Sigmoid colon (tissue), 7 donors: ENCODE results near the gene LUC7L3. TPM values are rescaled to one million over a fixed set of nuclear protein-coding genes. Genes with fewer than 3 reads are reported as not detected.

Source experiments
- DNase-seq: peaks from one replicate; pipeline ENCODE4 v3.0.0-alpha.2; 2019
- H3K27ac ChIP-seq, 4 donors: fragments of 200-600 bp; sonication (generic); one replicate each; pipeline ENCODE4 v1.5.1; 2016 to 2019; ENCODE audit warnings: mild to moderate bottlenecking in 1 of 4
- H3K27me3 ChIP-seq, 3 donors: fragments of 200-600 bp; sonication (generic); one replicate each; pipeline ENCODE4 v1.5.1; 2019; ENCODE audit warnings: mild to moderate bottlenecking in 1 of 3
- H3K36me3 ChIP-seq, 4 donors: fragments of 200-600 bp; sonication (generic); one replicate each; pipeline ENCODE4 v1.5.1; 2016 to 2019
- H3K4me1 ChIP-seq, 4 donors: fragments of 200-600 bp; sonication (generic); one replicate each; pipeline ENCODE4 v1.5.1; 2017 to 2019
- H3K4me3 ChIP-seq, 4 donors: fragments of 200-600 bp; sonication (generic); one replicate each; pipeline ENCODE4 v1.5.1; 2017 to 2019; ENCODE audit warnings: mild to moderate bottlenecking in 2 of 4, moderate library complexity in 1 of 4
- H3K9me3 ChIP-seq, 4 donors: fragments of 200-600 bp in 3 of 4; sonication (generic) in 3 of 4; one replicate each; pipeline versions ENCODE4 v1.5.1 to v1.6.1; 2013 to 2019
- EP300 ChIP-seq, 4 donors: sonication (generic); formaldehyde crosslinking; IDR thresholded peaks; one replicate each; pipeline ENCODE4 v1.6.1; 2017; ENCODE audit warnings: antibody characterized with exemption in 4 of 4
- POLR2A ChIP-seq, 2 donors: fragments of 450-650 bp; IDR thresholded peaks; one replicate each; pipeline ENCODE4 v1.6.1; 2016; ENCODE audit warnings: antibody characterized with exemption in 2 of 2, mild to moderate bottlenecking in 2 of 2, moderate library complexity in 2 of 2
- POLR2AphosphoS5 ChIP-seq, 4 donors: sonication (generic); formaldehyde crosslinking; IDR thresholded peaks; one replicate each; pipeline ENCODE4 v1.6.1; 2017; ENCODE audit warnings: antibody characterized with exemption in 4 of 4
- WGBS, 2 donors: extraction: QIAGEN DNeasy Blood & Tissue Kit; methylation state at CpG; one replicate each; pipeline ENCODE4 v1.1.7; 2013; 5-methylcytosine and 5-hydroxymethylcytosine counted together
- intact Hi-C: fragments of 100-400 bp; cut with DNase I; formaldehyde crosslinking; loops from one replicate; pipeline ENCODE4 v1.15.1; 2023
- polyA plus RNA-seq, 3 donors: library from polyadenylated mRNA; stranded (reverse); fragments of 200-250 nt; gene quantifications; one replicate each; pipeline ENCODE4 v1.2.3, GENCODE V29; 2013
- total RNA-seq, 4 donors: library from RNA; depleted of rRNA; stranded (reverse); fragments of >200 nt; gene quantifications; one replicate each; pipeline ENCODE4 v1.1.0, GENCODE V29; 2016
- TF ChIP-seq, protein P1 (sequence below), 4 experiments: fragments of 450-650 bp in 3 of 4; fragments of 200-600 bp in 1 of 4; IDR thresholded peaks; one replicate each; pipeline ENCODE4 v1.5.1; 2016 to 2019; ENCODE audit warnings: antibody characterized with exemption in 4 of 4, mild to moderate bottlenecking in 3 of 4, moderate library complexity in 2 of 4
- donor health status: healthy with polysubstance abuse.
- donor health status: Bipolar disorder and iron deficiency.
- donor health status: healthy.

The LUC7L3 gene
- total and polyA plus RNA-seq, 7 donors = 43.2 to 188 (median 71.4) TPM

DNA sequence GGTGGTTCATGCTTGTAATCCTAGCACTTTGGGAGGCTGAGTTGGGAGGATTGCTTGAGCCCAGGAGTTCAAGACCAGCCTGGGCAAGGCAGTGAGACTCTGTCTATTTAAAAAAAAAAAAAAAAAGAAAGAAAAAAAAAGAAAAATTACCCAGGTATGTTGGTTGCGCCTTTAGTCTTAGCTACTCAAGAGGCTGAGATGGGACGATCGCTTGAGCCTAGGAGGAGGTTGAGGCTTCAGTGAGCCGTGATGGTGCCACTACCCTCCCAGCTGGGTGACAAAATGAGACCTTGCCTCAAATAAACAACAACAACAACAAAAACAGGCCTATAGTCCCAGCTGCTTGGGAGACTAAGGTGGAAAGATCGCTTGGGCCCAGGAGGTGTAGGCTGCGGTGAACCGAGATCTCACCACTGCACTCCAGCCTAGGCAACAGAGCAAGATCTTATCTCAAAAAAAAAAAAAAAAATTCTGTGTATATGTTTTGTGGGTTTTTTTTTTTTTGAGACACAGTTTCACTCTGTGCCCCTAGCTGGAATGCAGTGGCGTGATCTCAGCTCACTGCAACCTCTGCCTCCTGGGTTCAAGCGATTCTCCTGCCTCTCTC is 60.4 kb downstream of the LUC7L3 start:
- WGBS, 2 donors = 77 to 94% methylated on average over 9 of the region's 9 CpGs
- no peak for TF ChIP-seq POLR2A (IDR thresholded peaks at IDR 0.05)
- no peak for TF ChIP-seq EP300 (IDR thresholded peaks at IDR 0.05)
- TF ChIP-seq, protein P1, sequence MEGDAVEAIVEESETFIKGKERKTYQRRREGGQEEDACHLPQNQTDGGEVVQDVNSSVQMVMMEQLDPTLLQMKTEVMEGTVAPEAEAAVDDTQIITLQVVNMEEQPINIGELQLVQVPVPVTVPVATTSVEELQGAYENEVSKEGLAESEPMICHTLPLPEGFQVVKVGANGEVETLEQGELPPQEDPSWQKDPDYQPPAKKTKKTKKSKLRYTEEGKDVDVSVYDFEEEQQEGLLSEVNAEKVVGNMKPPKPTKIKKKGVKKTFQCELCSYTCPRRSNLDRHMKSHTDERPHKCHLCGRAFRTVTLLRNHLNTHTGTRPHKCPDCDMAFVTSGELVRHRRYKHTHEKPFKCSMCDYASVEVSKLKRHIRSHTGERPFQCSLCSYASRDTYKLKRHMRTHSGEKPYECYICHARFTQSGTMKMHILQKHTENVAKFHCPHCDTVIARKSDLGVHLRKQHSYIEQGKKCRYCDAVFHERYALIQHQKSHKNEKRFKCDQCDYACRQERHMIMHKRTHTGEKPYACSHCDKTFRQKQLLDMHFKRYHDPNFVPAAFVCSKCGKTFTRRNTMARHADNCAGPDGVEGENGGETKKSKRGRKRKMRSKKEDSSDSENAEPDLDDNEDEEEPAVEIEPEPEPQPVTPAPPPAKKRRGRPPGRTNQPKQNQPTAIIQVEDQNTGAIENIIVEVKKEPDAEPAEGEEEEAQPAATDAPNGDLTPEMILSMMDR (IDR thresholded peaks at IDR 0.05) = no peak
- no peak for TF ChIP-seq POLR2AphosphoS5 (IDR thresholded peaks at IDR 0.05)
- Histone ChIP-seq H3K27ac (no peak overlapping the region), H3K27me3 (peaks cover 0 to 3% (median 0%) of the 10 kb centered on the region in 3 donors), H3K4me3 (no peak overlapping the region), H3K36me3 (no peaks in the 10 kb centered on the region), H3K9me3 (no peaks in the 10 kb centered on the region), H3K4me1 (no peaks in the 10 kb centered on the region)
- DNase-seq = no peak
- intact Hi-C loops = loop anchor here (10.0 kb wide), 1 partner anchor 235 kb away; the partner anchor contains the start of gene SPATA20

DNA sequence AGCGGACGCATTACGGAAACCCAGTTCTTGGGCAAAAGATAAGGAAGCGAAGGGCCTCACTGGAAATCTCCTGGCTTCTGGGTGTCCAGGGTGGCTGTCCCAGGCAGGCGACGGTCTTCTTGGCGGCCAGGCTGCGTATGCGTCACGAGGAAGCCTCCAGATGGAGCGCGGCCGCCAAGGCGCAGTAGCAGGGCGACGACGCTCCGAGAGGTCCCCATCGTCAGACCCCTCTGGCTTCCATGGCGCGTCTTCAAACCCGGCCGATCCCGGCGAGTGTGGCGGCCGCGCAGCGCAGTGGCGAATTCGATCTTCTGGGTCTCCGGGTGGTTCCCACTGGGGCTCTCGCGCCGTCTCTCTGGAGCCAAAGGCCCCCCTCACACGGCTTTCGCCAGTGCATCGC is 61.8 kb downstream of the LUC7L3 start:
- intact Hi-C loops = loop anchor here (10.0 kb wide), 1 partner anchor 236 kb away; the partner anchor contains the start of gene SPATA20
- H3K4me1 ChIP-seq = peaks cover 0 to 13% (median 10%) of the 10 kb centered on the region in 4 donors
- DNase-seq = no peak
- 56 to 89% methylated on average over 38 of the region's 38 CpGs for WGBS, 2 donors
- no peaks in the 10 kb centered on the region for H3K9me3 ChIP-seq
- no peaks in the 10 kb centered on the region for H3K36me3 ChIP-seq
- TF ChIP-seq EP300 (IDR thresholded peaks at IDR 0.05) (no peak), POLR2A (IDR thresholded peaks at IDR 0.05) (no peak), POLR2AphosphoS5 (IDR thresholded peaks at IDR 0.05) (no peak)
- TF ChIP-seq, protein P1 (IDR thresholded peaks at IDR 0.05) = no peak
- peak overlapping the region in 1 of 4 donors; percentile 29 for H3K4me3 ChIP-seq
- H3K27ac ChIP-seq = no peak overlapping the region
- H3K27me3 ChIP-seq = peaks cover 0 to 3% (median 0%) of the 10 kb centered on the region in 3 donors

DNA sequence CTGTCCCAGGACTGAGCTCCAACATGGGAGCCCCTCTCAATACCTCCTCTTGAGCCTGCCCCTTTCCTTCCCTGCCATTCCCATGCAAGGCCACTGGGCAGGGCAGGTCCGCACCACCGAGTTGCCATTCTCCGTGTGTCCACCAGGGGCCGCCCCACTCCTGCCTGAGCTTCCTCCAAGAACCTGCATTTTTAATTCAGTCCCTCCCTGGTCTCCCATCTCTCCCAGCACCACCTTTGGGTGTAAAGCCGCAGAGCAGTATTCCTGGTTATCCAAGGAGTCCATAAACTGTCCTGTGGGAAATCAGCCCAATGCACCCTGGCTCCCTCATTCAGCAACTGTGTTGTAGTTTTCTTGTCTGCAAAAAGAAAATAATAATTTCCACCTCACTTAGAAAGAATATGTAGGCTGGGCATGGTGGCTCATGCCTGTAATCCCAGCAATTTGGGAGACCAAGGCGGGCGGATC is 63.8 kb downstream of the LUC7L3 start:
- Histone ChIP-seq H3K36me3 (no peaks in the 10 kb centered on the region), H3K4me1 (peaks cover 0 to 22% (median 17%) of the 10 kb centered on the region in 4 donors), H3K27ac (no peak overlapping the region), H3K27me3 (peaks cover 0 to 3% (median 0%) of the 10 kb centered on the region in 3 donors), H3K9me3 (no peaks in the 10 kb centered on the region), H3K4me3 (no peak overlapping the region)
- peak; percentile 91 for DNase-seq
- TF ChIP-seq, protein P1 (IDR thresholded peaks at IDR 0.05) = peak; percentile 98 to 100 (median 100)
- TF ChIP-seq EP300 (IDR thresholded peaks at IDR 0.05) (no peak), POLR2A (IDR thresholded peaks at IDR 0.05) (no peak), POLR2AphosphoS5 (IDR thresholded peaks at IDR 0.05) (no peak)
- WGBS, 2 donors = 19 to 24% methylated on average over 7 of the region's 7 CpGs
- intact Hi-C loops = loop anchor here (1.0 to 10.0 kb wide), 2 partner anchors 58 to 238 kb away; partner anchors contain the start of gene SPATA20

DNA sequence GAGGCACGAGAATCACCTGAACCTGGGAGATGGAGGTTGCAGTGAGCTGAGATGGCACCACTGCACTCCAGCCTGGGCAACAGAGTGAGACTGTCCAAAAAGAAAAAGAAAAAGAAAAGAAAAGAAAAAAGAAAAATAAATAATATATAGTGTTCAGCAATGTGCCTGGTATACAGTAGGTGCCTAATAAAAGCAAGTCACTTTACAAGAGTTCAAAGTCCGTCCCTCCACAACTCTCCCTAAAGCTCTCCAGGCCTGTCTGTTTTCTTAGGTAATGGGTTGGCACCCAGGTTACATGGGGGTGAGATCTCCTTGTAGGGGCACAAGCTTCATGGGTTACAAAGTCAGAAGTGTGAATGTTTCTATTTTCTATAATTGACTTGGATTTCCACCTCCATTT is 64.5 kb downstream of the LUC7L3 start:
- intact Hi-C loops = loop anchor here (1.0 to 10.0 kb wide), 2 partner anchors 57 to 239 kb away; partner anchors contain the start of gene SPATA20
- TF ChIP-seq POLR2A (IDR thresholded peaks at IDR 0.05) = no peak
- TF ChIP-seq, protein P1 (IDR thresholded peaks at IDR 0.05) = no peak
- no peak for TF ChIP-seq EP300 (IDR thresholded peaks at IDR 0.05)
- TF ChIP-seq POLR2AphosphoS5 (IDR thresholded peaks at IDR 0.05) = no peak
- H3K9me3 ChIP-seq = no peaks in the 10 kb centered on the region
- no peak for DNase-seq
- no peaks in the 10 kb centered on the region for H3K36me3 ChIP-seq
- peaks cover 0 to 22% (median 17%) of the 10 kb centered on the region in 4 donors for H3K4me1 ChIP-seq
- no peak overlapping the region for H3K4me3 ChIP-seq
- WGBS, 2 donors = 88 to 92% methylated on average over 2 of the region's 2 CpGs
- no peak overlapping the region for H3K27ac ChIP-seq
- H3K27me3 ChIP-seq = peaks cover 0 to 3% (median 0%) of the 10 kb centered on the region in 3 donors
